Measurements from ENCODE around the gene THBS3. TPM values are rescaled to one million over a fixed set of nuclear protein-coding genes. Genes with fewer than 3 reads are reported as not detected.

The THBS3 gene
- total and polyA plus RNA-seq, 9 of the 15 experiments (the other 6 are each of a cell fraction or from before 2014, with no cell fraction given), result 0.59 to 8.3 (median 3.2) TPM

- TF ChIP-seq CCNT2 (IDR thresholded peaks at IDR 0.05; ENCODE audit: borderline replicate concordance, extremely low read depth, insufficient read length, low read depth, low read length), result peak; percentile 61
- no peak for TF ChIP-seq PRPF4 (IDR thresholded peaks at IDR 0.05; ENCODE audit: insufficient read depth, low read depth, low read length, poor library complexity, severe bottlenecking)
- 0 out of 2 replicates have a peak, but pooled peaks have one; percentile 33 for TF ChIP-seq ZNF121 (CRISPR knock-in tag; conservative IDR thresholded peaks at IDR 0.05)
- TF ChIP-seq PTBP1 (IDR thresholded peaks at IDR 0.05; ENCODE audit: low read depth, low read length), result peak; percentile 96
- no peak for TF ChIP-seq MCM2 (IDR thresholded peaks at IDR 0.05; ENCODE audit: low read depth)
- TF ChIP-seq RBM39 (optimal IDR thresholded peaks at IDR 0.05; ENCODE audit: low read depth, low read length), result peak; percentile 99
- TF ChIP-seq L3MBTL2 (IDR thresholded peaks at IDR 0.05), result peak; percentile 93
- no peak for TF ChIP-seq STAG1 (CRISPR knock-in tag; IDR thresholded peaks at IDR 0.05; ENCODE audit: borderline replicate concordance)
- TF ChIP-seq ZNF444 (CRISPR knock-in tag; IDR thresholded peaks at IDR 0.05), result no peak
- peak; percentile 95 for TF ChIP-seq TAF9B (IDR thresholded peaks at IDR 0.05; ENCODE audit: partially characterized antibody)
- no peak for TF ChIP-seq ZBTB8A (IDR thresholded peaks at IDR 0.05; ENCODE audit: partially characterized antibody)
- no peak; the same call in 1 of the 2 replicates for TF ChIP-seq ATF4 (CRISPR knock-in tag; IDR thresholded peaks at IDR 0.05)
- TF ChIP-seq NFXL1 (CRISPR knock-in tag; IDR thresholded peaks at IDR 0.05), result no peak
- peak; percentile 99 for TF ChIP-seq E2F1 (CRISPR knock-in tag; IDR thresholded peaks at IDR 0.05)
- peak; percentile 73 for TF ChIP-seq DMBX1 (CRISPR knock-in tag; IDR thresholded peaks at IDR 0.05; ENCODE audit: borderline replicate concordance)
- no peak for TF ChIP-seq ZNF316 (IDR thresholded peaks at IDR 0.05)
- TF ChIP-seq SAP30 (IDR thresholded peaks at IDR 0.05; ENCODE audit: borderline replicate concordance, insufficient read depth, low read depth, low read length, poor library complexity, severe bottlenecking), result no peak
- peak; percentile 92 for TF ChIP-seq ZBTB7A (IDR thresholded peaks at IDR 0.05; ENCODE audit: borderline replicate concordance, control insufficient read depth, low read depth, low read length)
- TF ChIP-seq EWSR1 (IDR thresholded peaks at IDR 0.05; ENCODE audit: borderline replicate concordance, low read depth, partially characterized antibody), result no peak
- peak; percentile 88 for TF ChIP-seq ETV1 (tag; conservative IDR thresholded peaks at IDR 0.05; ENCODE audit: low read depth)
- peak in 1 of 2 experiments; percentile 91; a peak in 2 of 3 replicates for TF ChIP-seq CBX3 (IDR thresholded peaks at IDR 0.05; ENCODE audit: borderline replicate concordance in 1 of 2, low read length in 2 of 2)
- no peak for TF ChIP-seq ZNF23 (CRISPR knock-in tag; IDR thresholded peaks at IDR 0.05)
- TF ChIP-seq CCAR2 (IDR thresholded peaks at IDR 0.05; ENCODE audit: low read depth, low read length), result peak; percentile 99
- TF ChIP-seq JUNB (CRISPR knock-in tag; conservative IDR thresholded peaks at IDR 0.05), result no peak
- no peak for TF ChIP-seq ZNF780A (CRISPR knock-in tag; IDR thresholded peaks at IDR 0.05)
- TF ChIP-seq ZNF764 (CRISPR knock-in tag; IDR thresholded peaks at IDR 0.05; ENCODE audit: low read depth), result peak; percentile 55; the same call in 1 of the 2 replicates
- TF ChIP-seq ATF1 (CRISPR knock-in tag; IDR thresholded peaks at IDR 0.05), result peak; percentile 69
- TF ChIP-seq ATF1 (tag; IDR thresholded peaks at IDR 0.05), result peak; percentile 97
These were observed 36.9 kb upstream of the THBS3 start (continued) for GRCh38 chr1:155244368-155245162.
